GM12878 (cell line): ENCODE results near the gene DHX38.

Experiments used
- EZH2 ChIP-seq: IDR thresholded peaks from 2 replicates; pipeline ENCODE4 v1.6.1; 2012; ENCODE audit warnings: low read depth, mild to moderate bottlenecking, control low read depth, inconsistent platforms, low read length, borderline replicate concordance; ENCODE audit not compliant: control insufficient read depth
- GABPA ChIP-seq: IDR thresholded peaks from 2 replicates; pipeline ENCODE4 v1.6.1; 2014; ENCODE audit warnings: antibody characterized with exemption, low read depth, mild to moderate bottlenecking, inconsistent platforms
- MYB ChIP-seq: fragments of 150-350 bp; IDR thresholded peaks from 2 replicates; pipeline ENCODE4 v1.6.1; 2014; ENCODE audit warnings: mild to moderate bottlenecking, low read depth, low read length, borderline replicate concordance
- NFYB ChIP-seq: IDR thresholded peaks from 2 replicates; pipeline ENCODE4 v1.6.1; 2011; ENCODE audit warnings: low read depth, mild to moderate bottlenecking, low read length, improper control_type of control experiment, moderate library complexity; ENCODE audit not compliant: insufficient read depth
- PKNOX1 ChIP-seq: fragments of 450-650 bp; IDR thresholded peaks from 2 replicates; pipeline ENCODE4 v1.6.1; 2016; ENCODE audit warnings: mild to moderate bottlenecking
- POLR2AphosphoS5 ChIP-seq: IDR thresholded peaks from 2 replicates; pipeline ENCODE4 v1.6.1; 2011; ENCODE audit warnings: mild to moderate bottlenecking, low read length, inconsistent platforms
- ZZZ3 ChIP-seq: IDR thresholded peaks from 2 replicates; pipeline ENCODE4 v1.6.1; 2011; ENCODE audit warnings: low read depth; ENCODE audit not compliant: control insufficient read depth, insufficient read length
- TF ChIP-seq, protein P1 (sequence below), 3 experiments: IDR thresholded peaks in 2 of 3; conservative IDR thresholded peaks in 1 of 3; 2 replicates each; pipeline ENCODE4 v1.5.1; 2011; ENCODE audit warnings: low read depth in 3 of 3, low read length in 3 of 3, mild to moderate bottlenecking in 3 of 3, control low read depth in 2 of 3, moderate library complexity in 2 of 3, inconsistent platforms in 1 of 3, mixed read lengths in 1 of 3; ENCODE audit not compliant: control insufficient read depth in 2 of 3, insufficient read depth in 1 of 3; ENCODE audit errors: extremely low read depth in 1 of 3
- TF ChIP-seq, protein P2 (sequence below): IDR thresholded peaks from 2 replicates; pipeline ENCODE4 v1.6.1; 2012; ENCODE audit warnings: low read depth, low read length, improper control_type of control experiment

DNA sequence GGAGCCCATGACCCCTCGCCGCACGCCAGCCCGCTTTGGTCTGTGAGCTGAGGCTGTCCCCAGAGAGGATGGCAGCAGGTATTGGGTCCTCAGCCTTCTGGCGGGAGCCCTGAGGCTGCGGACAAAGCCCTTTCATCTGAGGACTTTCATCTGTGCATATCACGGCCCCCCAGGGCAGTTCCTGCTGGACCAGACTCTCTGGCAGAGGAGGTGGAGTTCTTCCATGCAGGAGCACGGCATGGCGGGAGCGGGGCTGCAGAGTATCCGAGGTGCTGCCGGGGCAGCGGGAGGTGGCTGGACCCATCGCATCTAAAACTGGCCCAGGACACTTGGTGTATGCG is 18.8 kb downstream of the DHX38 start:
- TF ChIP-seq, protein P1, sequence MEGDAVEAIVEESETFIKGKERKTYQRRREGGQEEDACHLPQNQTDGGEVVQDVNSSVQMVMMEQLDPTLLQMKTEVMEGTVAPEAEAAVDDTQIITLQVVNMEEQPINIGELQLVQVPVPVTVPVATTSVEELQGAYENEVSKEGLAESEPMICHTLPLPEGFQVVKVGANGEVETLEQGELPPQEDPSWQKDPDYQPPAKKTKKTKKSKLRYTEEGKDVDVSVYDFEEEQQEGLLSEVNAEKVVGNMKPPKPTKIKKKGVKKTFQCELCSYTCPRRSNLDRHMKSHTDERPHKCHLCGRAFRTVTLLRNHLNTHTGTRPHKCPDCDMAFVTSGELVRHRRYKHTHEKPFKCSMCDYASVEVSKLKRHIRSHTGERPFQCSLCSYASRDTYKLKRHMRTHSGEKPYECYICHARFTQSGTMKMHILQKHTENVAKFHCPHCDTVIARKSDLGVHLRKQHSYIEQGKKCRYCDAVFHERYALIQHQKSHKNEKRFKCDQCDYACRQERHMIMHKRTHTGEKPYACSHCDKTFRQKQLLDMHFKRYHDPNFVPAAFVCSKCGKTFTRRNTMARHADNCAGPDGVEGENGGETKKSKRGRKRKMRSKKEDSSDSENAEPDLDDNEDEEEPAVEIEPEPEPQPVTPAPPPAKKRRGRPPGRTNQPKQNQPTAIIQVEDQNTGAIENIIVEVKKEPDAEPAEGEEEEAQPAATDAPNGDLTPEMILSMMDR (IDR thresholded peaks at IDR 0.05 in 2 of 3, conservative IDR thresholded peaks at IDR 0.05 in 1 of 3; ENCODE audit: control insufficient read depth in 2 of 3, extremely low read depth in 1 of 3, insufficient read depth in 1 of 3, low read depth in 3 of 3, low read length in 3 of 3): no peak
- TF ChIP-seq, protein P2, sequence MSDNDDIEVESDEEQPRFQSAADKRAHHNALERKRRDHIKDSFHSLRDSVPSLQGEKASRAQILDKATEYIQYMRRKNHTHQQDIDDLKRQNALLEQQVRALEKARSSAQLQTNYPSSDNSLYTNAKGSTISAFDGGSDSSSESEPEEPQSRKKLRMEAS: no peak
- 0 out of 2 replicates have a peak, but pooled peaks have one; percentile 1 for TF ChIP-seq POLR2AphosphoS5
- no peak for TF ChIP-seq PKNOX1
- TF ChIP-seq GABPA: no peak
- no peak for TF ChIP-seq ZZZ3
- TF ChIP-seq NFYB: no peak
- no peak for TF ChIP-seq MYB
- TF ChIP-seq EZH2: no peak
